HEK293 (cell line): ENCODE measurements around the gene TP53I11.

Experiments used
- CTCF ChIA-PET: fragments of 350-600 bp; formaldehyde crosslinking; extraction: SDS; loops from one replicate; lab custom pipeline; 2021; ENCODE audit warnings: antibody characterized with exemption; lab: Yijun Ruan, JAX
- POLR2A ChIA-PET: fragments of 300-600 bp; formaldehyde crosslinking; extraction: SDS; loops from one replicate; lab custom pipeline; 2020; ENCODE audit warnings: antibody characterized with exemption, inconsistent platforms; lab: Yijun Ruan, JAX
- H3K27ac ChIP-seq: fragments of 200-500 bp; sonication (Bioruptor generic); 2 replicates; pipeline ENCODE4 v1.5.1; 2014; ENCODE audit warnings: low read depth, low read length, control low read depth, inconsistent platforms; ENCODE audit errors: extremely low read depth
- H3K36me3 ChIP-seq, 2 experiments: fragments of 200-500 bp in 1 of 2; sonication (Bioruptor generic) in 1 of 2; 1 replicate in 1 of 2; 2 replicates in 1 of 2; pipeline ENCODE4 v1.5.1; 2014 to 2017; ENCODE audit warnings: inconsistent platforms in 2 of 2, low read length in 2 of 2; ENCODE audit not compliant: control insufficient read depth in 2 of 2, insufficient read depth in 1 of 2
- H3K4me1 ChIP-seq: fragments of 200-500 bp; sonication (Bioruptor generic); 2 replicates; pipeline ENCODE4 v1.5.1; 2014; ENCODE audit warnings: mild to moderate bottlenecking, low read length, inconsistent platforms; ENCODE audit not compliant: control insufficient read depth, insufficient read depth
- H3K4me3 ChIP-seq: 2 replicates; pipeline ENCODE4 v1.5.1; 2011; ENCODE audit warnings: low read depth, mild to moderate bottlenecking, control low read depth, low read length, moderate library complexity
- H3K9me3 ChIP-seq: fragments of 200-500 bp; sonication (Bioruptor generic); 2 replicates; pipeline ENCODE4 v1.5.1; 2014; ENCODE audit warnings: low read depth, low read length, inconsistent platforms; ENCODE audit not compliant: control insufficient read depth, insufficient read depth
- AEBP2 ChIP-seq: fragments of 450-650 bp; formaldehyde crosslinking; IDR thresholded peaks from 2 replicates; pipeline ENCODE4 v1.5.1; 2016; ENCODE audit warnings: missing biosample characterization, missing genetic modification characterization, borderline replicate concordance
- CTCF ChIP-seq: fragments of 450-650 bp; formaldehyde crosslinking; IDR thresholded peaks from 2 replicates; pipeline ENCODE4 v1.5.1; 2016; ENCODE audit warnings: missing biosample characterization, missing genetic modification characterization
- EGR2 ChIP-seq: fragments of 450-650 bp; formaldehyde crosslinking; IDR thresholded peaks from 2 replicates; pipeline ENCODE4 v1.5.1; 2016; ENCODE audit warnings: low read depth, missing biosample characterization, missing genetic modification characterization
- IKZF3 ChIP-seq: fragments of 450-650 bp; IDR thresholded peaks from 2 replicates; pipeline ENCODE4 v1.5.0; 2018; ENCODE audit warnings: missing biosample characterization, mild to moderate bottlenecking, missing genetic modification characterization, moderate library complexity
- KLF16 ChIP-seq: fragments of 450-650 bp; formaldehyde crosslinking; IDR thresholded peaks from 2 replicates; pipeline ENCODE4 v1.5.1; 2017; ENCODE audit warnings: missing biosample characterization, missing genetic modification characterization
- SP3 ChIP-seq: fragments of 450-650 bp; formaldehyde crosslinking; IDR thresholded peaks from 2 replicates; pipeline ENCODE4 v1.5.1; 2016; ENCODE audit warnings: missing biosample characterization, missing genetic modification characterization
- ZBTB49 ChIP-seq: fragments of 450-650 bp; formaldehyde crosslinking; IDR thresholded peaks from 2 replicates; pipeline ENCODE4 v1.5.1; 2016; ENCODE audit warnings: missing biosample characterization, missing genetic modification characterization, low read depth
- ZEB2 ChIP-seq: fragments of 450-650 bp; formaldehyde crosslinking; IDR thresholded peaks from 2 replicates; pipeline ENCODE4 v1.5.1; 2016; ENCODE audit warnings: missing biosample characterization, missing genetic modification characterization
- ZFHX2 ChIP-seq: fragments of 450-650 bp; formaldehyde crosslinking; conservative IDR thresholded peaks from 2 replicates; pipeline ENCODE4 v1.5.1; 2016; ENCODE audit warnings: missing biosample characterization, missing genetic modification characterization
- ZFP37 ChIP-seq: fragments of 450-650 bp; formaldehyde crosslinking; IDR thresholded peaks from 2 replicates; pipeline ENCODE4 v1.5.1; 2016; ENCODE audit warnings: missing biosample characterization, missing genetic modification characterization
- ZNF239 ChIP-seq: fragments of 450-650 bp; formaldehyde crosslinking; IDR thresholded peaks from 2 replicates; pipeline ENCODE4 v1.5.1; 2016; ENCODE audit warnings: missing biosample characterization, missing genetic modification characterization
- ZNF623 ChIP-seq: fragments of 450-650 bp; formaldehyde crosslinking; IDR thresholded peaks from 2 replicates; pipeline ENCODE4 v1.5.1; 2016; ENCODE audit warnings: missing biosample characterization, missing genetic modification characterization
- ZNF654 ChIP-seq: fragments of 450-650 bp; formaldehyde crosslinking; IDR thresholded peaks from 2 replicates; pipeline ENCODE4 v1.5.1; 2016; ENCODE audit warnings: low read depth, missing biosample characterization, missing genetic modification characterization
- ZNF658 ChIP-seq: fragments of 450-650 bp; formaldehyde crosslinking; IDR thresholded peaks from 2 replicates; pipeline ENCODE4; 2016; ENCODE audit warnings: missing biosample characterization, missing genetic modification characterization
- ZNF660 ChIP-seq: fragments of 450-650 bp; IDR thresholded peaks from 2 replicates; pipeline ENCODE4 v1.5.1; 2018; ENCODE audit warnings: missing biosample characterization, mild to moderate bottlenecking, missing genetic modification characterization
- TF ChIP-seq, protein P1 (sequence below): fragments of 450-650 bp; formaldehyde crosslinking; IDR thresholded peaks from 2 replicates; pipeline ENCODE4 v1.5.1; 2016; ENCODE audit warnings: missing biosample characterization, missing genetic modification characterization

The TP53I11 gene

GRCh38 chr11:44913502-44913901, 37.2 kb downstream of the TP53I11 start (continued):
- no peak for TF ChIP-seq KLF16
- TF ChIP-seq, protein P1, sequence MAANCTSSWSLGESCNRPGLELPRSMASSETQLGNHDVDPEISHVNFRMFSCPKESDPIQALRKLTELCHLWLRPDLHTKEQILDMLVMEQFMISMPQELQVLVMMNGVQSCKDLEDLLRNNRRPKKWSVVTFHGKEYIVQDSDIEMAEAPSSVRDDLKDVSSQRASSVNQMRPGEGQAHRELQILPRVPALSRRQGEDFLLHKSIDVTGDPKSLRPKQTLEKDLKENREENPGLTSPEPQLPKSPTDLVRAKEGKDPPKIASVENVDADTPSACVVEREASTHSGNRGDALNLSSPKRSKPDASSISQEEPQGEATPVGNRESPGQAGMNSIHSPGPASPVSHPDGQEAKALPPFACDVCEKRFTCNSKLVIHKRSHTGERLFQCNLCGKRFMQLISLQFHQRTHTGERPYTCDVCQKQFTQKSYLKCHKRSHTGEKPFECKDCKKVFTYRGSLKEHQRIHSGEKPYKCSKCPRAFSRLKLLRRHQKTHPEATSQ (tag by site-specific recombination): no peak

DNA sequence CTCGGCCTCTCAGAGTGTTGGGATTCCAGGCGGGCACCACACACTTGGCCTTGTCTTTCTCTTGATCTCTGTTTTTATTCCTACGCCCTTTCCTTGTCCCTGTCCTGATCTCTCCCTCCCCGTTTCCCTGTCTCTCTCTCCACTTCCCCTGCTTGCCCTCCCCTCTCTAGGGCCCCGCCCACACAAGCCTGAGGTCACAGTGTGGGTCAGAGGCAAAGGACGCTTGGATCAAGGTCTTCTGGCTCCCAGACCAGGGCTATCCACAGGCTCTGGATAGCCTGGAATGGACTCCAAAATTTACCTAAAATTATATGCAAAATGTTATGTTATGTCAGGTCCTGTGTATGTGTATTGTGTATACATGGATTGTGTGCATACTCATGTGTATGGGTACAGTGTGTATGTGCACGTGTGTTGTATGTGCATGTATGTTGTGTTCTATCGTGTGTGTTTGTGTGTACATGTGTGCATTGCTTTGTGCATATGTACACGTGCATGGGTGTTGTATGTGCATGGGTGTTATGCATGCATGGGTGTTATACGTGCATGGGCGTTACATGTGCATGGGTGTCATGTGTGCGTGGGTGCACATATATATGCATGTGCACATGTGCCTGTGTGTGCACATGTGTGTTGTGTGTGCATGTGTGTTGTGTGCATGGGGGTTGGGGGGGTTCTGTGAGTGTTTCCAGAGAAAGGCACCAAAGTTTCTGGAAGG, 38.3 kb downstream of the TP53I11 start:
- no peak overlapping the region for H3K4me3 ChIP-seq
- TF ChIP-seq ZNF623 (no peak), ZNF239 (tag by site-specific recombination) (no peak), IKZF3 (no peak), ZFHX2 (0 out of 2 replicates have a peak, but pooled peaks have one; percentile 13), ZEB2 (tag by site-specific recombination) (no peak), ZBTB49 (tag by site-specific recombination) (no peak), AEBP2 (tag by site-specific recombination) (no peak)
- TF ChIP-seq, all 188 proteins: peak for 1
- no peak overlapping the region for H3K27ac ChIP-seq
- H3K36me3 ChIP-seq: no peaks in the 10 kb centered on the region
- no peaks in the 10 kb centered on the region for H3K9me3 ChIP-seq
- ChIA-PET POLR2A (no interaction called here), CTCF (interaction anchor here (1.1 to 5.8 kb wide), 10 partner anchors 9 to 378 kb away, joined by 3 to 82 read pairs (median 5); no protein-coding TSS in a partner anchor)
- H3K4me1 ChIP-seq: no peaks in the 10 kb centered on the region

- ChIA-PET CTCF (interaction anchor here (0.5 to 5.8 kb wide), 54 partner anchors 8 to 1021 kb away, joined by 3 to 82 read pairs (median 4); partner anchors contain the start of gene CD82), POLR2A (no interaction called here)
- TF ChIP-seq EGR2 (tag by site-specific recombination) (peak; percentile 33; the same call in 1 of the 2 replicates), ZNF660 (tag by site-specific recombination) (0 out of 2 replicates have a peak, but pooled peaks have one; percentile 42), SP3 (no peak), CTCF (tag by site-specific recombination) (peak; percentile 37; the same call in 1 of the 2 replicates), ZNF658 (tag by site-specific recombination) (no peak), ZNF654 (tag by site-specific recombination) (peak; percentile 57), ZFHX2 (peak; percentile 55), ZFP37 (no peak)
- H3K4me1 ChIP-seq: no peaks in the 10 kb centered on the region
- no peak overlapping the region for H3K27ac ChIP-seq
- no peak overlapping the region for H3K4me3 ChIP-seq
- no peaks in the 10 kb centered on the region for H3K36me3 ChIP-seq
- H3K9me3 ChIP-seq: no peaks in the 10 kb centered on the region
Observed at GRCh38 chr11:44911029-44911814, 39.5 kb downstream of the TP53I11 start.
